Activated CD8-positive, alpha-beta memory T cell treated with anti-CD3 and anti-CD28 coated beads for 48 hours (primary cell): ENCODE results near the gene TNS2.

Experiments used
- DNase-seq, 3 experiments: peaks; one replicate each; pipeline ENCODE4 v3.0.0-alpha.2; 2020; ENCODE audit warnings: low read depth in 2 of 3, low spot score in 2 of 3

Gene TNS2

DNA sequence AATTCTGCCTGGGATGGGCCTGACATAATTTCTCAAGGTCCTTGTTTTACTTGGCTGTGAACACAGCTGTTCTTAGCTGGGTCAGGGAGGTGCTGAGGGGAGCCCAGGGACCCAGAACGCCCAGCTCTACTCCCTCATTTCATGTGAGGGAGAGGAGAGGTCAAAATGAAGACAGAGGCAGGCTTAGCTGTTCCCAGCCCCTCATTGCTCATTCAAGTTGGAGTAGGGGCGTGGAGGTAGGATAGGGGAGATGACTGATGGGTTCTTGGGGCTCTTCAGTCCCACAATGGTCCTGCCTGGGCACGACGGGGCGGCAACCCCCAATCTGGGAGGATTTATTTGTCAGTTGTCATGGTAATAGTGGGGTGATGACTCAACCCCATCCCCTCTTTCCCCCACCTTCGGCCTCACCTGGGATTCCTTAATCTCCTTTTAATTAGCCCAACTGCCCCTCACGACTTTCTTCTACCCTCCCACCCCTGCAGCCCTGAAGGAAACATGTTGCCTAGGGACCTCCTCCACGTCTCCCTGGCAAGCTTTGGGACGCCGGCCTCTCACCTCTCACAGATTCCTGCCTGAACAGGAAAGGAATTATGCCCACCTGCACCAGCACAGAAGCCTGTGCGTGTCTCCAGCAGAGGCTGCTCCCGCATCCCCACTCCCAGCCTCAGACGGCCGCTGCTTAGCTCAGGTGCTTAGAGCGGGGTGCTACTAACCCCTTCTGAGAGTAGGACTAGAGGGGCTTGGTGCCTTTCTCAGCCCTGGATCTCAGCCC is 19.1 kb downstream of the TNS2 start:
- no peak for DNase-seq

- DNase-seq = no peak
Observed at GRCh38 chr12:53069621-53070410, 20.0 kb downstream of the TNS2 start.

DNA sequence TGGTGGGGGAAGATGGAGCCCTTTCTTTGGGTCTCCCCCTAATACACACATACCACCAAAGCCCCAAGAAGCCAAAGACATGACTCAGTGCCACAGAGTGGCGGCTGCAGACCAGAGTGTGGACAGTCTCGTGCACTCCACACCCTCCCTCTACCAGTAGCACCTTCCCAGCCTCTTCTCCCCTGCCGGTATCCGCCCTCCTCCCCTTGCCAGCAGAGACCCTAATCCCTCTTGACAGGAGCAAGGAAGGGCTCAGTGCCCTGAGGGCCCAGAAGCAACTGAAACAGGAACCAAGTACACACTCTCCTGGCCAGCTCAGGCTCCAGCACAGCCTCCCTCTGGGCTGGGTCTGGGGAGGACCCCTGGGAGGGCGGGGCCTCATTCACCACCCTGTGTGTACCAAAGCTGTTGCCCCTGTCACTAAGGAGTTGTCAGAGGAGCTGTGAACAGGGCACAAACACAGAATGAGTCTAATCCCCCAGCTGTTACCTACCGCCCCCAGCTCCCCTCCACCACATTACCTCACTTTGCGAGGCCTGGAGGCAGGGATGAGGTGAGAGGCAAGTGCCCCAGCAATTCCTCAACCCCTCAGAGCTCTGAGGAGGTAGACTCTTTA is 21.1 kb downstream of the TNS2 start:
- DNase-seq = no peak

DNA sequence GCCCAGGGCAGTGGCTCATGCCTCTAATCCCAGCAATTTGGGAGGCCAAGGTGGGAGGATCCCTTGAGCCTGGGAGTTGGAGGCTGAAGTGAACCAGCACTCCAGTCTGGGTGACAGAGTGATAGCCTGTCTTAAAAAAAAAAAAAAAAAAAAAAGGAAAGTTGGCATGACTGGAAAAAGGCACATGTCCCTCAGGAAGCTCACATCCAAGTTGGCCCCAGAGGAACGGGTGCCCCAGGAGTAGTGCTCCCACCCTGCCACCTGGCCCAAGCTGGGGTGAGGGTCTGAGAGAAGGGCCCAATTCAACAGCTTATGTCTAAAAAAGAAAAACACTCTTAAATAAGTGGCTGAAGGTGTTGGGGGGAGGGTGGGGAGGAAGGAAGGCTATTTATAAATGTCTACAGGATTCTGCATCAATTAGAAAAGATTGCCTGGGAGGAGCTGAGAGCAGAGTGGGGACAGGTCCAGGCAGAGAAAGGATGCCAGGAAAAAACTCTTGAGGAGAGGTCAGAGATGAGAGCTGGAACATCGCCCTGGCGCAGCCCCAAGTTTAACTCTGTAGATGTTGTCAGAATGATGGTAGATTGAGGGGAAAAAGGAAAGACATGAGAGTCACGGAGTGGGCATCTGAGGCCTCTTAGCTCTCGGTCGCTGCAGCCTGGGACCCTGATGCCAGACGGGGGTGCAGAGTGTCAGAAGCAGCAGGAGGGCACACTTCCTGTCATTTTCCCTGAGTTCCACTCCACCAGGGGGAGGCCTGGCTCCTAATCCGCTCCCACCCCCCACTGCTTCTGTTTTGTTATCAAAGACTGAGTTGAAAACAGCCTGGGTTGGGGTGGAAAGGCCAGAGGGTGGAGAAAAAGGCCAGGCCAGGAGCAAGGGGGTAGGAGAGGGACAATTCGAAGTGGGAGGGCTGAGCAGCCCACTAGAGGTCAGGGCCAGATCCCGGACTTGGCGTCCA is 22.0 kb downstream of the TNS2 start:
- DNase-seq = no peak

DNA sequence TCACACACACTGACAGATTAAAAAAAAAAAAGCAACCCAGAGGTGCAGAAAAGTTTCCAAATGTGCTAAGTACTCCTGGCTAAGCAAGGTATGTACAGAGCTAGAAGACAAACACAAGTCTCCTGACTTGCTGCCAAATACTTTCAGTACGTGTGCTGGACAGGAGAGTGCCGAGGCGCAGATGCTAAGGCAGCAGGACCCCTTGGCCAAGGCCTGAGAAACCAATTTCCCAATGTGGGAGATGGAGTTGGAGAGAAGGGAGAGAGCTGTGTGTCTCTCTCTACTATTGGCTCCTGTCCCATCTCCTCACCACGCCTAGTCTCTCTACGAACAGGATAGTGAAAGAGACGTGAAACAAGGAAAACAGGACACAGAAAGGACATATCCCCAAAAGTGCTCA is 24.0 kb downstream of the TNS2 start:
- DNase-seq = no peak

DNA sequence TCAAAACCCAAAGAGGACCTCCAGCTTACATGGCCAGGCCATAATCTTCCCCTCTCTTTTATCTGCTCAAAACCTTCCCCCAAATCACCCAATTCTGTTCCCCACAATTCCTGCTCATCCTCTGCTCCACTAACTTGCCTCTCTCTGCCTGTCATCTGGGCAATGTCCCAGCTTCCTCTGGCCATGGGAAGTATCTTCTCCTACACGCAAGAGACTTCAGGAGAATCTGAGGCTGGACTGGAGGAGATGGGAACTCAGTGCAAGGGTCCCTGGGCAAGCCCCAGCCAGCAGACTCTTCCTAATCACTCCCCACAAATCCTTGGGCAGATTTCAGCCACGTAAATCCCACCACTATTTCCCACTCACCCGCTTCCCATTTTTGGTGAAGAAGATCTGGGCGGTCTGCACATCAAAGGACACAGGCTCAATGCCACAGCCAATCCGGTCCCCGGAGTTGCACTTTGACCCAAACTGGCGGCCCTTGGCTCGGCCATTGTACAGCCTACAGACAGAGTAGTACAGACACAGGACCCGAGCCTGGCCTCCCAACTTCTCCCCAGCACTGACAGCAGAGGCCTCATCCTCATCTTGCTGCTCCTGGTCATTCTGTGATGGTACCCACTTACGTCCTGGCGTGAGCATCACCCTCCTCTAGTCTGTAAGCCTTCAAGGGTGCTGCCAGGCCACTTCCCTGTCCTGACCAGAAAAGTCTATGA is 24.6 kb downstream of the TNS2 start:
- DNase-seq = no peak

DNA sequence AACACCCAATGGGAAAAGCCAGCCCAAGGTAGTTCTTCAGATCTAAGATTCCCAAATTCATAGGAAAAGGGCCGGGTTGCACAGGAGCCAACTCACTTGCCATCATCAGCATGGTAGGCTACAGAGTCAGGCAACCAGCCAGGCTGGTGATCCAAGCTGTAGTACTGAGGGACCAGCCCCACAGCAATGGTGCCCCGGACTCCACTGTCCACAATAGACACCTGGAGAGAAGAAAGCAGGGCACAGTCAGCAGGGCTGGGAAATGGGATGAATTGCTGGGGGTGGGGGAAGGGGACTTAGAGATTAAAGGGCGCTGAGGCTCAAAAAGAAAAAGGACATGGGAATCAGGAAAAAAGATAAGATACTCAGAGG is 25.1 kb downstream of the TNS2 start:
- DNase-seq = no peak

DNA sequence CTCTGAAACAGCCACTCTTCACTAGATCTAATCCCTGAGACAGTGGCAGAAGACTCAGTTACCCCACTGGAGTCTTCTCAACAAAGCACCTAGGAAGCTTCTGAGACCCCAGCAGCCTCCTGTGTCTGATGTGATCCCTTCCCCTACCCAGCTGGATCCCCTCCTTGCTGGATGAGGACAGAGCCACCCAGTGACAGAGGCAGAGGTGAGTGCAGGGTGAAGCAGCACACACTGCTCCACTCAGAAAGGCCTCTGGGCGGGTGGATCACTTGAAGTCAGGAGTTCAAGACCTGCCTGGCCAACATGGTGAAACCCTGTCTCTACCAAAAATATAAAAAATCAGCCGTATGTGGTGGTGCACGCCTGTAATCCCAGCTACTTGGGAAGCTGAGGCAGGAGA is 26.6 kb downstream of the TNS2 start:
- DNase-seq = no peak

GRCh38 chr12:53077030-53077429 is 27.2 kb downstream of the TNS2 start:
- DNase-seq = no peak

GRCh38 chr12:53078425-53079225 is 28.8 kb downstream of the TNS2 start:
- DNase-seq = peak in 1 of 3 experiments; percentile 19

DNA sequence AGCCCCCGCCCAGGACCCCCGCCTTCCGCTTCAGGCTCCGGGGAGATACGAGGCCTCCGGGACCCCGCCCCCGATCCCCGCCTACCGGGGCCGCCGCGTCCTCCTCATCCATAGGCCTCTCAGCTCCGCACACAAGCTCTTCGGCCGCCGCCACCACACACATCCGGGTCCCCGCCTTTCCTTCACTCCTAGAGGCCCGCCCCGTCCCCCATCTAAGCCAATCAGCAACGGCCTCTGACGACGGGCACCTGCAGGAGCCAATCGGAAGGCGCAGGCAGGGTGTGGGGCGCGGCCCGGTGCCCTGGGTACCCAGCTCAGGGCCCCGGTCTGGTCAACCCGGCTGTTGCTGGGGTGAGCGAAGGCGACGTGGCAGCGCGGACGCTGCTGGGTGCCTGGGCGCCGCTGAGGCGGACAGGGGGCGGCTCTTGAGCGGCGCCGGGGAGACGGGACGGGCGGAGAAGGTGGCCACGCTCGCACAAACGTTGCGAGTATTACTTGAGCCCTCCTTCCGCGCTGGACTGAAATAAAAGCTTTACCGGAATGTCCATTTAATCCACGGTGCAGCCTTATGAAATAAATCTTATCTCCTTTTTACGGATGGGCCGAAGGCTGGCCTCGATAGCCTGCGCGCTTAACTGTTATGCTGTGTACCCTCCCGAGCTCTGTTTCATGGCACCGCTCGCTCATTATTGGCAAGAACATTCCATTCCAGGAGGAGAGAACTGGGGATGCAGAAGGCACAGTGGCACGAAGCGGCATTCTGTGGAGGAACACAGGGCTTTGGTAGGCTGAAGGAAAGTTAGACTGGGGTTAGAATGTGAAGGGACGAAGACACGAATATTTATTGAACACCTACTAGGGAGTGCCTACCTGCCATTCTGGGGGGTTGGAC is 29.6 kb downstream of the TNS2 start, which contains the start of gene SPRYD3:
SPRYD3 (minus strand) TSS at position 165 of the 892 bp plus-strand sequence; CDS start at position 108, 57 bp downstream.
- peak; percentile 94 to 97 (median 94) for DNase-seq

DNA sequence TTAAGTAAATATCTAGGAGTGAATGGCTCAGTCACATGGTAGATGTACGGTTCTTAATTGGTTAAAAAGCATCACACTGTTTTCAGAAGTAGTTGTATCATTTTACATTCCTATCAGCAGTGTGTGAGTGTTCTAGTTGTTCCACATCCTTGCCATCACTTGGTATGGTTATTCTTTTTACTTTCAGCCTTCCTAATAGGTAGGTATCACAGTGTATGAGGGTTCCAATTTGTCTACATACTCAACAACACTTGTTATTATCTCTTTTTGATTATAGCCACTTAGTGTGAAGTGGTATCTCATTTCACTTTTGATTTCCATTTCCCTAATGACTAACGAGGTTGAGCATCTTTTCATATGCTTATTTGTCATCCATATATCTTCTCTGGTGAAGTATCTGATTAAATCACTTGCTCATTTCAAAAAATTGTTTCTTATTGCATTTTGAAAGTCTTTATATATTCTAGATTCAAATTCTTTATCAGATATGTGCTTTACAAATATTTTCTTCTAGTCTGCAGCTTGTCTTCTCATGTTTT is 32.8 kb downstream of the TNS2 start:
- DNase-seq = no peak

GRCh38 chr12:53086361-53086760 is 36.5 kb downstream of the TNS2 start:
- DNase-seq = no peak

DNA sequence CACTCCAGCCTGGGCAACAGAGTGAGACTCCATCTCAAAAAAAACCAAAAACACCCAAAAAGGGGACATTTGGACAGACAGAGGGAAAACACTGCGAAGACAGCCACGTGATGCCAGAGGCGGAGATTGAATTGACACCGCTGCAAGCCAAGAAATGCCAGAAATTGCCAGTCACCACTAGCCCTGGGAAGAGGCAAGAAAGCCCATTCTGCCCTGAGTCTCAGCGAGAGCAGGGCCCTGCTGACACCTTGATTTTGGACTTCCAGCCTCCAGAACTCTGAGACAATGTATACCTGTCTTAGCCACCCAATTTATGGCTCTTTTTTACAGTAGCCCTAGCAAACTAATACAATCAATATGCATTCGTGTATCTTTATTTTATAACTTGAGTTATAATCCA is 40.2 kb downstream of the TNS2 start:
- no peak for DNase-seq

DNA sequence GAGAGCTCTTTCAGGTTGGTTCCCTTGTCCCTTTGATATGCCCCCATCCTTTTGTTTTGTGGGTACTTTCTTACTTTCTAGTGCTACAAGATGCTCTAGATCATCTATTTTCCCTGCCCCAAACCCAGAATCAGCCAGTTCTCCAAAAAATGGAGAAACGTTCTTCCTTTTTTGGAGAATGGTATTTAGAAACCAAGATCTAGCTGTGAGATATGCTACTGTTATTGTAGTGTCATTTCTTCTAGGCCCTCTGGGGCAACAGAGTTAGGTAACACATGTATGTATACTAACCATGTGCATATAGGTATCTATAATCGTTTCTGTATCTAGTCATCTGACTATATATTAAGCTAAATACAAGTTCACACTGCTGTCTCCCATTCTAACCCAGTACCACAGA is 40.7 kb downstream of the TNS2 start:
- no peak for DNase-seq

- DNase-seq = no peak
Observed at GRCh38 chr12:53091756-53092155, 41.9 kb downstream of the TNS2 start.

- DNase-seq = no peak
Observed at GRCh38 chr12:53093777-53094393, 44.0 kb downstream of the TNS2 start.

DNA sequence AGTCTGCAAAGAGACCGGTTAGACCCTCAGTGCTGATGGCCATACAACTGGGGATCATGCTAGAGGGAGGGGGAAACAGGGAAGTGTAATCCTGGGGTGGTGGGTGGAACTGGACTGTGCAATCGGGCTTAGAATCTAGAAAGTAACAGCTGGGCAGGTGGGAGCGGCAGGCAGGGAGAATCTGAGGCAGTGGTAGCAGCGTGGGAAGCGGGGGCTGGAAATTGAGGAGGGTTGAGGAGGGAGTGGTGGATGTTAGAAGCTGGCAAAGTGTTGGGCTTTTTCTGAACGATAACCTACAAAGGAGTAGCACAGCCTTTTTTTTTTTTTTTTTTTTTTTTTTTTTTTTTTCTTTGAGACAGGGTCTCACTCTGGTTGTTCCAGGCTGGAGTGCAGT is 44.5 kb downstream of the TNS2 start:
- no peak for DNase-seq
